GM12875 (cell line): Measurements from ENCODE around the gene THEMIS.
"Not testable (repeated sequence)": the region's sequence is repeated elsewhere in the genome, so short reads cannot be mapped to it uniquely, and the experiment has no call there.

ENCODE experiments used
- H3K4me3 ChIP-seq: one replicate; pipeline ENCODE4 v1.5.1; 2011; ENCODE audit warnings: low read depth, low read length, control low read depth
- TF ChIP-seq, protein P1 (sequence below): IDR thresholded peaks from 2 replicates; pipeline ENCODE4 v1.5.1; 2011; ENCODE audit warnings: low read depth, mild to moderate bottlenecking, control low read depth, inconsistent platforms, low read length, moderate library complexity, borderline replicate concordance; ENCODE audit not compliant: insufficient read depth

The THEMIS gene

DNA sequence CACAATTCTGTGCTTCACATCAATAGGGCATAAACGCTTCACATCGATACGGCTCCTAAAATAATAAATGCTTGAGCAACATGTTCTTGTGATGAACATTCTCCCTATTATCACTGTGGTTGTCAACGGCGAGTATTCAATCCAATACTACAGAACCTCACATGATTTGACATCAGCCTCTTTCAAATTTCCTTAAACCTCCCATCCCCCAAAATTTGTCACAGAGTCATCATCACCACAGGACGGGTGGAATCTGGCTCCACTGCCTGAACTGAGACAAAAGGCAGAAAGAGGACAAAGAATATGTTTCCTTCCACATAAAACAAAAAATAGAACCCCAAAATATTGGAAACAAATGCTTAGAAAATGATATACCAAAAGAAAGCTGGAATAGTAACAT, 7.3 kb downstream of the THEMIS start:
- no peak overlapping the region for H3K4me3 ChIP-seq
- TF ChIP-seq, protein P1, sequence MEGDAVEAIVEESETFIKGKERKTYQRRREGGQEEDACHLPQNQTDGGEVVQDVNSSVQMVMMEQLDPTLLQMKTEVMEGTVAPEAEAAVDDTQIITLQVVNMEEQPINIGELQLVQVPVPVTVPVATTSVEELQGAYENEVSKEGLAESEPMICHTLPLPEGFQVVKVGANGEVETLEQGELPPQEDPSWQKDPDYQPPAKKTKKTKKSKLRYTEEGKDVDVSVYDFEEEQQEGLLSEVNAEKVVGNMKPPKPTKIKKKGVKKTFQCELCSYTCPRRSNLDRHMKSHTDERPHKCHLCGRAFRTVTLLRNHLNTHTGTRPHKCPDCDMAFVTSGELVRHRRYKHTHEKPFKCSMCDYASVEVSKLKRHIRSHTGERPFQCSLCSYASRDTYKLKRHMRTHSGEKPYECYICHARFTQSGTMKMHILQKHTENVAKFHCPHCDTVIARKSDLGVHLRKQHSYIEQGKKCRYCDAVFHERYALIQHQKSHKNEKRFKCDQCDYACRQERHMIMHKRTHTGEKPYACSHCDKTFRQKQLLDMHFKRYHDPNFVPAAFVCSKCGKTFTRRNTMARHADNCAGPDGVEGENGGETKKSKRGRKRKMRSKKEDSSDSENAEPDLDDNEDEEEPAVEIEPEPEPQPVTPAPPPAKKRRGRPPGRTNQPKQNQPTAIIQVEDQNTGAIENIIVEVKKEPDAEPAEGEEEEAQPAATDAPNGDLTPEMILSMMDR: no peak

DNA sequence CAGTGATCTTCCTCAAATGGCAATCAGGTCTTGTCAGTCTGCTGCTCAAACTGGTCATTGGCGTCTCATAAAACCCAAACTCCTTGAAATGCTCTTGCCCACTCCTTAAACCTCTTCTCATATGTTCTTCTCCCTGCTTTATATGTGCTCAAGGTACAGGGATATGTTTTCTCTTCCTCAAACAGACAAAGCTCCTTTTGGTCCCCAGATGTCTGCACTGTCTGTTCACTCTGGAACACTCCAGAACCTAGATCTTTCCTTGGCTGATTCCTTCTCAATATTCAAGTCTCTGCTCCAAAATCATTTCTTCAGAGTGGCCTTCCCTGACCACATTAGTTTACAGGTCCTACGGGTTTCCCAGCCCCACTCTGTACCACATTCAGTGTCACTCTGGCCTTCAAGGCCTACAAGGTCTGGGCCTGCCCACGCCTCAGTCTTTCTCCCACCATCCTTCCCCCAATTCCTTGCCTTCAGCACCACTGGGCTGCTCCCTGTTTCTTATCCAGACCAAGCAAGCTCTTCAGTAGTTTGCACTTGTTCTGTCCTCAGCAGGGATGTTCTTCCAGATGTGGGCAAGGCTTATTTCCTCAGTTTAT, 9.0 kb downstream of the THEMIS start:
- TF ChIP-seq, protein P1: no peak
- H3K4me3 ChIP-seq: no peak overlapping the region

DNA sequence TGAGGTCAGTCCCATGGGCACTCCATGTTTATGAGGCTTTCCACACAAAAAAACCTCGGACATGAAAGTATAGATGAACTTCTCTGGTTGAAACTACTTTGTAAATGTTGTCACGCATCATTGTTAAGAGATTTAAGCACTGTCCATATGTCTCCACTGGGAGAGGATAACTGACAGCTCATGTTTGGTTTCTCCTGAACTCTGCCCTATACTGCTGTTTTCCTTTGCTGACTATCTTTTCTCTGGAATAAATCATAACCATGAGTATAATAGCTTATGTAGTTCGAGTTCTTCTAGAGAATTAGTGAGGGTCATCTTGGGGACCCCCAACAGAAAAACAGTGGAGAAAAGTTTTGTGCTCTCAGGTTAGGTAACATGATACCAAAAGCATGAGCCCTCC, 14.3 kb downstream of the THEMIS start:
- no peak overlapping the region for H3K4me3 ChIP-seq
- TF ChIP-seq, protein P1: no peak

DNA sequence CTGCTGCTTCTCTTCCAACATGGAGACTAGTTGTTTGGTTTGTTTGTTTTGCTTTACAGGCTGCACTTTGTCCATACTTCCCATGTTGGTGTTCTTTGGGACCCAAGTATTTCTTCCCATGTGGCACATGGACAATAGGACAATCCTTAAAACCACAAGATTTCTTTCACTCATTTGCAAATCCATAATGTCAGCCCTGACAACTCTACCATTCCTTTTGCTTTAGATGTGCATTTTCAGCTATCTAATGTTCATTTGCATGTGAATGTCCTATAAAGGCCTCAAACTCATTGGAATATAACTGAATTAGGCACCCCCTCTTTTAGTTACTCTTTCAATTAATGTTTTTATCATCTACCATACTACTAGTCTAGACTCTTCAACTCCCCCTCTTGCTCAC, 16.7 kb downstream of the THEMIS start:
- no peak overlapping the region for H3K4me3 ChIP-seq
- TF ChIP-seq, protein P1: no peak

DNA sequence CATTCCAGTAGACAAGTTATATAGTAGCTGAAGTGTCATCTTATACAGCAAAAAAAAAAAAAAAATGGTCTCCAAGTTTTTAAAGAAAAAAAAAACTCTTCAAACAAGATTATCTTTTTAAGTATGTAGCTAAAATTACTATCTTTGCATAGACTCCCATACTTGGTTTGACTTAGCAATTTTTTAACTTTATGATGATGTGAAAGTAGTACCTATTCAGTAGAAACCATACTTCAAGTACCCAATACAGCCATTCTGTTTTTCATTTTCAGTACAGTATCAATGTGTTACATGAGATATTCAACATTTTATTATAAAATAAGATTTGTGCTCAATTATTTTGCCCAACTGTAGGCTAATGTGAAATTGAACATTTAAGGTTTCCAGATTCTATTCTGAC, 18.9 kb downstream of the THEMIS start:
- not testable (repeated sequence) for H3K4me3 ChIP-seq

DNA sequence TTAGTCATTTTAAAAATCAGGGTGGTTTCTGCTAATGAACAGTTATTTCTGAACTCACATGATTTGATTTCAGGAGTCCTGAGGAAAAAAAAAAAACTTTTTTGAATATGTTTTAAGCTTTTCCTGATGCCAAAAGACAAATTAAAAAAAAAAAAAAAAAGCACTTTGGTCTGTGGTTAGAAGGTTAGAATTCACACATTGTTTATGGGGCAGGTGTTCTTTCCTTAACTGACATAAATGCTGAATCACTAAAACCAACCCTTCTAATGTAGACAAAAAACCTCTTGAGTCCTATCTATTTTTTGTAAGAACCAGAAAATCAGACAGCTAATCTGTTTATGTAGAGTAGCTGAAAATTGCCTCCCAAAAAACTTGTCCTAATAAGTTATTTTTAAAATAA, 20.4 kb downstream of the THEMIS start:
- no peak overlapping the region for H3K4me3 ChIP-seq
- TF ChIP-seq, protein P1: no peak

DNA sequence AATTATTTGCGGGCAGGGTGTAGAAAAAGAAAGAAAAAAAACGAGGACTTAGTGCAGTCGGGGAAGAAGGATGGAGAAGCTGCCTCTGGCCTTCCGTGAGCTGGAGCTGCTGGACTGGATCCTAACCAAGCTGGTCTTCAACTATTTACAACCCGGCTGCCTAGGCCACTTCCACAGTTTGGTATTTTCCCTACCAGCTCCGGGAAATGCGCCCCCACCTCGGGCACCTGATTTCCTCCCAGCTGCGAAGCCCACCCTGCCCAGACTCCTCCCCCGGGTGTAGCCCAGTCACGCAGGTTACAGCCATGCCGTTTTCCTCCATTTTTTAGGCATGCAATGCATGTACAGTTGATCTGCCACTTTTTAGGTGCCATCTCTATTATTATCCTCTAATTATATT, 21.2 kb downstream of the THEMIS start:
- TF ChIP-seq, protein P1: no peak
- H3K4me3 ChIP-seq: no peak overlapping the region

DNA sequence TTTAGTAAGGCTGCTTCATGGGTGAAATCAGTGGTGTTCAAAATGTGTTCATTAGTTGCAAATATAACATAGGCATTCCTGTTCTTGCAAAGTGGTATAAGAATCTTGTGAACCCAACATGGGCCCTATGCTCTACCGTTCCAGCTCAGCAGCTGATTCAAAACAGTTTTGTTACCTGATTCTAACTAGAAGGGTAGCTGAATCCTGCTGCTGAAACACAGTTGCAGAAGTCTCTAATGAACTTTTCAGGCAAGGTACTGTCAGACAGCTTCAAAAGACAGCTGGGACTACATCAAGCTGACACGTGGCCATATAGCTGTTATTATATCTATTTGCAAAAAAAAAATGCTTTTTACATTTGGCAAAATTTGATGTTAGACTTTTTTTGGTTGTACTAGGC, 22.7 kb downstream of the THEMIS start:
- TF ChIP-seq, protein P1: no peak
- H3K4me3 ChIP-seq: no peak overlapping the region
